Astrocyte of the spinal cord (primary cell): ENCODE measurements around the gene CEP55.

Experiments
- DNase-seq: peaks from one replicate; pipeline ENCODE4 v3.0.0; 2011; ENCODE audit warnings: low read depth, low spot score
- H3K4me3 ChIP-seq: 2 replicates; pipeline ENCODE4 v1.5.1; 2011; ENCODE audit warnings: low read depth, mild to moderate bottlenecking, low read length, moderate library complexity
- CTCF ChIP-seq: IDR thresholded peaks from 2 replicates; pipeline ENCODE4 v1.5.1; 2012; ENCODE audit warnings: low read depth, mild to moderate bottlenecking, low read length, inconsistent platforms
- in situ Hi-C: cut with HindIII; loops from 2 replicates; pipeline ENCODE4 v1.10.0; 2017; ENCODE audit warnings: low sequenced_read_pairs

Gene CEP55

GRCh38 chr10:93567277-93568104, 71.1 kb downstream of the CEP55 start:
- no peak overlapping the region for H3K4me3 ChIP-seq
- no peak for TF ChIP-seq CTCF
- DNase-seq, result no peak
- in situ Hi-C loops, result no loop called here

- in situ Hi-C loops, result no loop called here
- H3K4me3 ChIP-seq, result no peak overlapping the region
- no peak for TF ChIP-seq CTCF
- DNase-seq, result no peak
Measured at GRCh38 chr10:93568105-93568390, 71.6 kb downstream of the CEP55 start.

GRCh38 chr10:93570383-93570782, 74.0 kb downstream of the CEP55 start:
- DNase-seq, result no peak
- in situ Hi-C loops, result no loop called here
- no peak for TF ChIP-seq CTCF
- H3K4me3 ChIP-seq, result no peak overlapping the region

- in situ Hi-C loops, result no loop called here
Measured at GRCh38 chr10:93572606-93573005, 76.2 kb downstream of the CEP55 start.

GRCh38 chr10:93573051-93573909, 76.9 kb downstream of the CEP55 start:
- no peak for DNase-seq
- in situ Hi-C loops, result no loop called here
- H3K4me3 ChIP-seq, result no peak overlapping the region
- TF ChIP-seq CTCF, result no peak

More at GRCh38 chr10:93572606-93573005, 76.2 kb downstream of the CEP55 start:
- H3K4me3 ChIP-seq, result no peak overlapping the region
- no peak for DNase-seq
- TF ChIP-seq CTCF, result no peak

GRCh38 chr10:93573924-93574323, 77.5 kb downstream of the CEP55 start:
- in situ Hi-C loops, result no loop called here
- no peak for DNase-seq
- TF ChIP-seq CTCF, result no peak
- H3K4me3 ChIP-seq, result no peak overlapping the region
